ENCODE results near the gene ETV3. TPM values are rescaled to one million over a fixed set of nuclear protein-coding genes. Genes with fewer than 3 reads are reported as not detected.

The ETV3 gene
- total RNA-seq, 1 donor from 2014 or later = 28.8 TPM

- no peak for DNase-seq
These were observed 47.0 kb downstream of the ETV3 start for GRCh38 chr1:157091186-157091585.

- DNase-seq = no peak
These were observed 47.4 kb downstream of the ETV3 start for GRCh38 chr1:157090771-157091170.

- DNase-seq = peak; percentile 96
These were observed 48.0 kb downstream of the ETV3 start for GRCh38 chr1:157090196-157090647.

GRCh38 chr1:157089789-157090188 lies 48.4 kb downstream of the ETV3 start:
- DNase-seq = no peak

GRCh38 chr1:157088607-157089006 lies 49.6 kb downstream of the ETV3 start:
- DNase-seq = no peak

- no peak for DNase-seq
These were observed 51.2 kb downstream of the ETV3 start for GRCh38 chr1:157087030-157087429.

- no peak for DNase-seq
These were observed 51.9 kb downstream of the ETV3 start for GRCh38 chr1:157086299-157086698.

- DNase-seq = no peak
These were observed 52.8 kb downstream of the ETV3 start for GRCh38 chr1:157085421-157085820.

- no peak for DNase-seq
These were observed 53.5 kb downstream of the ETV3 start for GRCh38 chr1:157084720-157085119.

- no peak for DNase-seq
These were observed 56.5 kb downstream of the ETV3 start for GRCh38 chr1:157081707-157082106.

GRCh38 chr1:157080714-157081113 lies 57.5 kb downstream of the ETV3 start:
- no peak for DNase-seq

- no peak for DNase-seq
These were observed 60.8 kb downstream of the ETV3 start for GRCh38 chr1:157077394-157077793.

- peak; percentile 91 for DNase-seq
These were observed 64.1 kb downstream of the ETV3 start for GRCh38 chr1:157073944-157074685.

Other genes starting within 250 kb of the ETV3 start
- gene PEAR1, start 244.7 kb downstream of the ETV3 start, total RNA-seq = 13.6 TPM
- not detected for gene LRRC71, start 217.8 kb downstream of the ETV3 start, total RNA-seq
- 27.7 TPM for gene ARHGEF11, start 92.7 kb downstream of the ETV3 start, total RNA-seq
- gene ETV3L, start 38.6 kb downstream of the ETV3 start, total RNA-seq = not detected

All from tongue (tissue), 2 donors.